AG10803 (cell line): ENCODE data around the gene WWOX.

Experiments
- DNase-seq: peaks from one replicate; pipeline ENCODE4 v3.0.0; 2010; ENCODE audit warnings: low read depth
- H3K4me3 ChIP-seq: 2 replicates; pipeline ENCODE4 v1.5.1; 2011; ENCODE audit warnings: mild to moderate bottlenecking, low read length, control low read depth
- TF ChIP-seq, protein P1 (sequence below): conservative IDR thresholded peaks from 2 replicates; pipeline ENCODE4 v1.5.1; 2011; ENCODE audit warnings: mild to moderate bottlenecking, low read length, control low read depth, inconsistent platforms

WWOX gene

GRCh38 chr16:78574571-78574970 is 475.1 kb downstream of the WWOX start:
- TF ChIP-seq, protein P1, sequence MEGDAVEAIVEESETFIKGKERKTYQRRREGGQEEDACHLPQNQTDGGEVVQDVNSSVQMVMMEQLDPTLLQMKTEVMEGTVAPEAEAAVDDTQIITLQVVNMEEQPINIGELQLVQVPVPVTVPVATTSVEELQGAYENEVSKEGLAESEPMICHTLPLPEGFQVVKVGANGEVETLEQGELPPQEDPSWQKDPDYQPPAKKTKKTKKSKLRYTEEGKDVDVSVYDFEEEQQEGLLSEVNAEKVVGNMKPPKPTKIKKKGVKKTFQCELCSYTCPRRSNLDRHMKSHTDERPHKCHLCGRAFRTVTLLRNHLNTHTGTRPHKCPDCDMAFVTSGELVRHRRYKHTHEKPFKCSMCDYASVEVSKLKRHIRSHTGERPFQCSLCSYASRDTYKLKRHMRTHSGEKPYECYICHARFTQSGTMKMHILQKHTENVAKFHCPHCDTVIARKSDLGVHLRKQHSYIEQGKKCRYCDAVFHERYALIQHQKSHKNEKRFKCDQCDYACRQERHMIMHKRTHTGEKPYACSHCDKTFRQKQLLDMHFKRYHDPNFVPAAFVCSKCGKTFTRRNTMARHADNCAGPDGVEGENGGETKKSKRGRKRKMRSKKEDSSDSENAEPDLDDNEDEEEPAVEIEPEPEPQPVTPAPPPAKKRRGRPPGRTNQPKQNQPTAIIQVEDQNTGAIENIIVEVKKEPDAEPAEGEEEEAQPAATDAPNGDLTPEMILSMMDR, result no peak
- DNase-seq, result no peak
- H3K4me3 ChIP-seq, result no peak overlapping the region

DNA sequence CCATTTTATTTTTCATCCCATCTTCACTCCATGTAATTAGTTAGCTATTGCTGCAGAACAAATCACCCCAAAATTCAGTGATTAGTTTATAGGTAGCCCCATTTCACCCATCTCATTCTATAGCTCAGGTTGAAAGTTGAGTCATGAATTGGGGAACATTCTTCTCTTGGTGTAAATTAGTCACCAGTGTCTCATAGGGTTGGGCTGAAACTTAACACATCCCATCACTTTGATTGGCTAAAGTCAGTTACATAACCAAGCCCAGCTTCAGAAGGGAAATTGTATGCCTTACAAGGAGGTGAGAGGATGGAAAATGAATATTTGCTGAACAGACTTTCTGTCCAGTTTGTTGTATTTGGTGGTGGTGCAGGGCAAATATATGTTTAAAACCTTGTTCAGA is 477.5 kb downstream of the WWOX start:
- DNase-seq, result no peak
- TF ChIP-seq, protein P1, result no peak
- no peak overlapping the region for H3K4me3 ChIP-seq

DNA sequence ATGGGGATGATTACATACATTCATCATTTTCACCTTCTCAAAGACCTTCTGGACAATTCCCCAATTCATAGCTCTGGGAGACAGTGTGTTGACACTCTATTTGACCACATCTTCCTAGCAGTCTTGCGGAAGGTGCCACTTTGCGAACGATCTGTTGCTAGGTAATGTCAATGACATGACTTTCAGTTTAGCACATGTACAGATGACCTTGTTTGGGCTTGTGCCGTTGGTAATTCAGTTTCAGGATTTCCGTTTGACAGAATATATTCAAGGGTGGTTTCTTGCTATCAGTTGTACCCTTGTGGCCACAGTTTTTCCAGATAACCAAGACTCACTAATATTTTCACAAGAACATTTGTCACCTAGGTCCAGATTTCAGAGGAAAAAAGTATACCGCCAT is 478.2 kb downstream of the WWOX start:
- DNase-seq, result no peak
- TF ChIP-seq, protein P1, result no peak

DNA sequence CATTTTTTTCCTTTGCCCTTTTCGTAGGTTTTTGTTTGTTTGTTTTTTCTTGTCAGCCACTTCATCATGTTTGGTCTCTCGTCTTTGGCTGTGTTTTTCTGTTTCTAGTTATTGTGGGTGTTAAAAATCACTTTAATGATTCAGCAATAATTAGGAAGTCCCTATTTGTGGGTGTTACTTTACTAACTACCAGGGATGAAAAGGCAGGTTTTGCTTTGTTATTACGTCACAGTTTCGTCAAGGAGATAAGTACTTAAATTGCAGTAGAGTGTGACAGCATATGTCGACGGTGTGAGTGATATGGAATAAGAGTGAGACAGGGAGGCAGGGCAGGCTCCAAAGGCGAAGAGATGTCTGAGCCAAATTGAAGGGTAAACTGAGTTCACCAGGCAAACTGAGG is 479.6 kb downstream of the WWOX start:
- TF ChIP-seq, protein P1, result no peak
- no peak overlapping the region for H3K4me3 ChIP-seq
- no peak for DNase-seq

More for the DNA sequence above, 478.2 kb downstream of the WWOX start:
- H3K4me3 ChIP-seq, result no peak overlapping the region

- no peak for DNase-seq
- TF ChIP-seq, protein P1, result no peak
- H3K4me3 ChIP-seq, result no peak overlapping the region
Measured at GRCh38 chr16:78583441-78583840, 484.0 kb downstream of the WWOX start.

- DNase-seq, result no peak
- TF ChIP-seq, protein P1, result no peak
- H3K4me3 ChIP-seq, result no peak overlapping the region
Measured at GRCh38 chr16:78584213-78584860, 484.9 kb downstream of the WWOX start.

DNA sequence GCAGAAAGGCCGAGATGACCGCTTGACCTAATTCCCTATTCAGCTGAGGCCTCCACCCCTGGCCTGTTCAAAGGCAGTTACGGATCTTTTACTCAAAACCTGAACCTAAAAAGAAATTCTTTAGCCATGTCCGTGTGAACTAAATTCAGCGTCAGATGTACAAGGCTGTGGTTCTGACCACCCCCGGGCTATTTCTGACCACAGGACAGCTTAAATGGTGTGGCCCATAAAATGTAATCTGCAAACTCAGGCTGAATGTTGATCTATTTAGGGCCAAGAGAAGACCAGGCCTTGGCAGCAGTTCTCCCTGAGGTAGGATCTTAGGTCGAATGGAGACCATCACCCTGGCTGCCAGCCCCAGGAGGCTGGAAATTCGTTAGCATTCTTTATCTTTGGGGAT is 485.5 kb downstream of the WWOX start:
- no peak for DNase-seq
- H3K4me3 ChIP-seq, result no peak overlapping the region
- TF ChIP-seq, protein P1, result no peak
